GM18511 (cell line): Measurements from ENCODE around the gene SAMD14.
A peak's percentile ranks its signal among the peaks of the same experiment; 100 is the strongest.

Experiments used
- ATAC-seq: cut with Tn5 transposase; IDR thresholded peaks from one replicate; pipeline ENCODE4 v1.9.1; 2021; ENCODE audit warnings: mild to moderate bottlenecking, moderate library complexity; ENCODE audit not compliant: unreplicated experiment

SAMD14 gene

GRCh38 chr17:50165466-50165865, 35.5 kb upstream of the SAMD14 start:
- ATAC-seq: no peak

GRCh38 chr17:50165066-50165465, 35.1 kb upstream of the SAMD14 start:
- no peak for ATAC-seq

DNA sequence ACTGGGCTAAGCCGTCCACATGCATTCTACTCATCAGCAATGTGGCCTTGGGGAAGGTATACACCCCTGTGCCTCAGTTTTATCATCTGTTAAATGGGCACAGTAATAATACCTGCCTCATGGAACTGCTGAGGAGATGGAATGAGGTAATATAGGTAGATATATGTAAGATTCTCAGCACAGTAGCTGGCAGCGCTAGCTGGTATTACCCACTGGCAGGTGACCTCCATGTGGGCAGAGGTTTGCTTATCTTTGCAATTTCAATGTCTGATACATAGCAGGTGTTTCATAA, 34.7 kb upstream of the SAMD14 start:
- no peak for ATAC-seq

- ATAC-seq: no peak
These were observed 34.1 kb upstream of the SAMD14 start for GRCh38 chr17:50163843-50164696.

- no peak for ATAC-seq
These were observed 32.7 kb upstream of the SAMD14 start for GRCh38 chr17:50162466-50163254.

DNA sequence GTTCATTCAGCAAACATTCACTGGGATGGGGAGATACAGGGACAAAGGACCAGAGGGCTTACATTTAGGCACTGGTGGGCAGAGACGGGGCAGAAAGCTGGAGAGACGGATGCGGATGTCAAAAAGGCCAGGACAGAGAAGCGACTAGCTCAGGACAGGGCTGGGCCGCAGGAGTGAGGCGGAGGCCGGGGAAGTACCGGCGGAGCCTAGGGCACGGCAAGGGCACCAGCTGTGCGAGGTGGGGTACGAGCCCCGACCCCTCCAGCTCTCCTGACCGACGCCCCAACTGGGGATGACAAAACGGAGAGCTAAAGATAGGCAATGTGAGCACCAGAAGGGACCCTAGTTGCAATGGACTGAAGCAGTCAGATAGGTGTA, 31.9 kb upstream of the SAMD14 start:
- no peak for ATAC-seq

DNA sequence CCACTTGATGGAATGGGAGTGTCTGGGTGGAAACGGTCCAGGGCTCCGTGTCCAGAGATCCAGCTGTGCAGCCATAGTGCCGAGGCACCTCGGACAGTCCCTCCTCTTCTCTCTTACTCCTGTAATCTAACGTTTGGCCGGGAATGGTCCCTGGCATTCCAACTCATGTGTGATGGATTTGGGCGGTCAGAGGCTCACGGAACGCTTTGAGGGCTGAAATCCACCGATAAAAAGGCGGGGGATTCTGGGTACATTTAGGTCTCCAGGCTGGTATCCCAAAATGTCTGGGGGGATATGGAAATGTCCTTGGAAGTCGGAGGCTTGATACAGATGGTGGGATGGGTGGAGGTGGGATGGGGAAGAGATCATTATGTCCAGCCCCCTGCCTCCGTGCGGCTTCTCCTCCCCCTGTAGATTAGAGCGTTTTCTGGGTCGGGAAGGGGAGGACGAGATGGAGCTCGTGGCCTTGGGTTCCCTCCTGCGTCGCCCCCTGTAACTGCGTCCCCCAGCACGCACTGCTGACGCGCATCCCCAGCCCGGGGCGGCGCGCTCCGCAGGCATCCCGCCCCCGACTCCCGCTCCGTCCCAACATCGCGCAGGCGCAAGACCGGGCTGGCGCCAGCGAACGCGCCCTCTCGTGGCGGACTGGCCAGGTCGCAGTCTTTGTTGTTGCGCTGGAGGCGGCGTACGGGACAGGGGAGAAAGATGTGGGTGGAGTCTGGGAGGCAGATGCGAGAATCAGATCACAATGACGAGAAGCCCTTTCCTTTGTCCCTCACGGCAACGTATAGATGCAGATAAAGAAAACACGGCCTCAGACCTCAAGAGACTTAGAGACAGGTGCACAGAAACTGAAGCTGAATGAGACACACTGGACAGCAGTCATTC, 31.3 kb upstream of the SAMD14 start:
- ATAC-seq: peak; percentile 83

DNA sequence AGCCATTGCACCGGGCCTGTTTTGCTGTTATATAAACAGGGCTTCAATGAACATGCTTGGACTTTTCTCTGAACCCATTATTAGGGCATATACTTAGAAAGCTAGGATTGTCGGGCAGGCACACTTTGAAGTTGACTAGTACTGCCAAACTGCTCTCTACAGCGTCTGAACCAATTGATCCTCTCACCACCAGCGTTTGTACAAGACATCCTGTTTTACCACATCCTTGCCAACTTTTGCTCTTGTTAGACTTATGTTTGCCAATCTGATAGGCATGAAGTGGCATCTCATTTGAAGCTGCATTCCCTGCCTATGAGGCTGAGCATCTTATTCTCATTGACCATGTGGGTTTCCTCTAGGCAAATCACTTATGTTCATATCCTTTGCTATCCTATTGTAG, 27.9 kb upstream of the SAMD14 start:
- ATAC-seq: no peak

GRCh38 chr17:50155115-50155819, 25.3 kb upstream of the SAMD14 start:
- ATAC-seq: no peak

DNA sequence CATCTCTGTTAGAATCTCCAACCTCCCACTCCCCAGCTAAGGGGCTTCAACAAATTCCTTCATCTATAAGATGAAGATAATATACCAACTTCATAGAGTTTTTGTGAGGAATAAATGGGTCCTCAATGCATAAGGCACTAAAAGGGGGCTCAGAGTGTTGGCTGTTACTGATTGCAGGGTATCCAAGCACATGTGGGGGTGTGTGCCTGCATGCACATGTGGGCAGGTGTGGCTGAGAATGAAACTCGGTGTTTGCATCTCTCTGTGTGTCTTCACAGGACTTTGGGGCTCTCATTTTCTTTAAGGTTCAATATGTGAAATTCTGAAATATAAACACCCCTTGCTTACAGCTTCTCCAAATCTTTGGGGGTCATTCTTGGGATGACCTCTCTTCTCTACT, 24.6 kb upstream of the SAMD14 start:
- no peak for ATAC-seq

DNA sequence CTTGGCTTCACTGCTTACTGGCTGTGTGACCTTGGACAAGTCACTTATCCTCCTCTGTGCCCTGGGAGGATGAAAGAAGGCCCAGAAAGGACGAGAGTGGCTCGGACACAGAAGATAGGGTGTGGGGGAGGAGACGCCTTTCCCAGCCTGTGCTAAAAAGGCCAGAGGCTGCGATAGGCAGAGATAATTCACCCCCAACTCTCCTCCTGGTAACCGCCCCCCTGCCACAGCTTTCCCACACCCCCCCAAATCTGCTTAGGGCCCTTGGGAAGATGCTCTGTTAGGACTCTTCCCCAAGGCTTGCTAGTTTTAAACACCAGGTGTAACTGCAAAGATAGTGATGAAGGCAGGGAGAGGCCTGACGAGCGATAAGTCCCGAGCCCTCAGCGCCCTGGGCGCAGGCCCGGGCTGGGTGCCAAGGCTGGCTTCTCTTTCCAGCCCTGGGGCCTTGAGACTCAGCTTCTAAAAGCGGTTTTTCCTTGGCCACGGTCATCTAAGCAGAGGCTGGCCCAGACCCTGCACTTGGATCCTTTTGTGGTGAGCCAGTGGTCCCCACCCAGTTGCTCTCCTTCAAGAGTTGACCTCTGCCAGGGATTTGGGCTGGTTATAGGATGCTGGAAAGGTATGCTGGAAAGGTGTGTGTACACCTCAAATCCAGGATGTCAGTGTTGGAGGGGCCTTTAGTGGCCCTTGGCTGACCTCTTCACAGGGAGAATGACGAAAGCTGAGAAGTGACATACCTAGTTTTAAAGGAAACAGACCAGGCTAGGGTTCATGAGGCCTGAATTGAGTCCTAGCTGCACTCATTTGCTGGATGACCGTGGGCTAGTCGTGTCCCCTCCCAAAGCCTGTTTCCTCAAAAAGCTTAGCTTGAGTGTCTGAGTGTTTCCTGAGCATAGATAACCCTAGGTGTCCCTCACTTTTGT, 24.0 kb upstream of the SAMD14 start:
- ATAC-seq: no peak

DNA sequence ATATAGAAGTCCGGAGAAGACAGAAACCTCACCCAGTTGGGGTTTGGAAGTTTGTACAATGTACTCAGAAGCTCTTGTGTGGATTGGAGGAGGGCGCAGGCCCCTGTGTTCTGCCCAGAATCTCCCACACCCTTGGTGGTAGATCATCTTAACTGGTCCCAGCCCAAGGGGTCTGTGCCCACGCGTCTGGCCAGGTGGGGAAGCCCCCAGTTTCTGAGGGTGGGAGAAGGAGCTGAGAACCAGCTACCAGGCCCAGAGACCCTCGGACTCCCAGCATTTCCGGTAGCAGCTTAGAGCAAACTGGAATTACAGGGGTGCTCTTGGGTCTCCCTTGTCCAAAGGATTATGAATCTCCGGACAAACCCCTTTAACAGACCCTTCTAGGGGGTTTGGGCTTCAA, 22.8 kb upstream of the SAMD14 start:
- no peak for ATAC-seq

DNA sequence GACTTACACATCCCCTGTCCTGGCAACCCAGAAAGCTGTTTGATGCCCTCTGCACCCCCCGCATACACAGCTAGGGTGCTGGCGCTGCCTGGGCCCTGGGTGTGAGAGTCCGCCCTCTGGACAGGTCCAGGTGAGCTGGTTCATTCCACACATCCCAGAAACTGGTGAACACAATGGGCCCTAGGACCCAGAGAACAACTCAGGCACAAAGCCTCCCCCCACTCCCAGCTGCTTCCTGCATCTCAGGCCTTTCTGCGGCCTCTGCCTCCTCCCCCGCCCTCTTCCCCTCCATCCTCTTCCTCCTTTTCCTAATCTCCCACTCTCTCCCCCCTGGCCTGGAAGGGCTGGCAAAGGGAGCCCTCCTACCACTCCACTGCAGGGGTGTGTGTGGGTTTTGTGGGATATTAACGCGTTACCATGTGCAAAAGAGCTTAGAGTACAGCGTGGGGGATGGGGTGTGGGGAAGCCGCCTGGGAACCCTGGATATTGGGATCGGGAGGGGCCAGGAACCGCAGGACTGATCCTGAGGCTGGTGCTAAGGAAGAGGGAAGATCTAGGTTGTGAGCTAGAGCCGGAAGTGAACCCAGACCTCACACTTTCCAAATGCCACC, 22.1 kb upstream of the SAMD14 start:
- ATAC-seq: peak; percentile 36

- ATAC-seq: peak; percentile 36
These were observed 21.3 kb upstream of the SAMD14 start for GRCh38 chr17:50151041-50151936.

DNA sequence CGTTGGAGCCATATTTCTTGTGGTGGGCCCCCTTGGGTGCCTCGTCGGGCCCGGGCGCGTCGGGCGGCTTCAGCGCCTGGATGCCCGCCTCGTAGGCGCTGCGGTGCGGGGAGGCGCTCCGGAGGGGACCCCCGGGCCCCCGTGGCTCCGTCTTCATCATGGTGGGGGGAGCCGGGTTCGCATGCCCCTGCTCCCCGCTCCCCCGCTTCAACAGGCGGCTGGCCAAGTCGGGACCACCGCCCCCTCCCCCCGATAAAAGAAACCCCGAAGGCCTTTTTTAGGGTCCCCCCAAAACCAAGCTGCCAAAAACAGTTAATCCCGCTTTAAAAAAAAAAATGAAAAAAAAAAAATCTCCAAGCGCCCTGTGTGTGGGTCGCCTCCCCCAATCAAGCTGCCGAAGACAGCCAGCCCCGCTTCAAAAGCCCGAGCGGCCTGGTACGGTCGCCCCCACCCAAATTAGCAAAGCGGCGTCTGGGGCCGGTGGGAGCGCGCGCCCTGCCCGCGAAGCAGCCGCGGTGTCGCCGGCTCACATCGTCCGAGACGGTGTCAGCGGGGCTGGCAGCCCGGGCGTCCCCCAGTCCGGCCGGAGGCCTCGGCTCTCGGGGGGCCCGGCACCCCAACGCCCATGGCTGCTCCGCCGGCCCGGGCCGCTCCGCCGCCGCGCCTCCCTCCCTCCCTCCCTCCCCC, 20.5 kb upstream of the SAMD14 start, which contains the start of gene PPP1R9B:
TSS of gene PPP1R9B (minus strand) at position 324 of the 687 bp plus-strand sequence. CDS start at position 160, 164 bp downstream.
- no peak for ATAC-seq

DNA sequence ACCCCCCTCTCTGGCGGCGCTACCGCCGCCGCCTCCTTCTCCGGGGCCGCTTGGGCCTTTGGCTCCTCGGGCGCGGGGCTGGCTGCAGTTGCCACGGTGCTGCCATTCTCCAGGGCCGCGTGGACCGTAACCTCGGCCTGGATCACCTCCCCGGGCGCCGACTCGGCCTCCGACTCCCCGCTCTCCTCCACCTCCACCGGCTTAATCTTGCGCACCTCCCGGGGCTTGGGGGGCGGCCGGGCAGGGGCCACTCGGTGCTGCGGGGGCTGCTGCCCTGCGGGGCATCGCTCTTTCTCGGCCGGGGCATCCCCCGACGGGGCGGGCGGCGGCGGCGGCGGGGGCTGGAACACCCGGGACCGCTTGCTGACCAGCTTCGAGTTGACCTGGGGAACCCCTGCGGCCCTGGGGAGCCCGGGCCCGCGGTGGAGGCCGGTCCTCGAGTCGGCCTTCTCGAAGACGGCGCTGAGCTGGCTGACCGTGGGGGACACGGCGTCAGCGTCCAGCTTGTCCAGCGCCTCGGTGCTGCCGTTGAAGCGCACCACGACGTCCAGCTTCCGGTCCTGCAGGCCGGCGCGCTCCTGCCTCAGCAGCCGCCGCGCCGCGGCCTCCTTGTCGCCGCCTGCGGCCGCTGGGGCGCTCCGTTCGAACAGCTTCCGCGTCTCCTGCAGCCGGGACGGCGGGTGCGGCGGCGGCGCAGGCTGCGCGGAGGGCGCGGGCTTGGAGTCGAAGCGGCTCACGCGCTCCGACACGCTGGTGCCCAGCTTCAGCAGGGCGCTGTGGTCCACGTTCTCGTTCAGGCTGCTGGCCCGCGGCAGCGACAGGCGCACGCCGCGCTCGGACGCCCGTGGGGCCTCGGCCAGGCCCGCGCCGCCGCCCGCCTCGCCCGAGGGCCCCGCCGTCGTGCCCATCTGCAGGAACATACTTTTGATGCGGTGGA, 19.7 kb upstream of the SAMD14 start:
- ATAC-seq: no peak

DNA sequence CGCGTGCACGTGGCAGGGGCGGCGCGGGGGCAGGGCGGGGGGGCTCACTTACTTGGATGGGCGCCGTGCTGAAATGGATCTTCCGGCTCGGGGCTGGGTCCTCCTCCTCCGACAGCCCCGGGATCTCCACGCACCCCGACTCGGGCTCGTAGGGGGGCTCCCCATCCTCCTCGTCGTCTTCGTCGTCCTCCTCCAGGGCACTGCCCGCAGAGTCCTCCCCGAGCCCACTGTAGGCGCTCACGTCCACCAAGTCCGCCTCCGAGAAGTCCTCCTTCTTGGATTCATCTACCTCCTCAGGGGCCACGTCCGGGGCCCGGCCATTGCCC, 19.1 kb upstream of the SAMD14 start:
- ATAC-seq: no peak
